Natural killer cell treated with Interleukin-12 subunit alpha and Interleukin-12 subunit beta and Interleukin-15 and Interleukin-18, amount 100 ng/mL, for 72 hours (primary cell): ENCODE measurements around the gene TAF11L8. TPM values are rescaled to one million over a fixed set of nuclear protein-coding genes. Genes with fewer than 3 reads are reported as not detected.

Experiments
- total RNA-seq, 2 donors: library from RNA; stranded (reverse); gene quantifications; one replicate each; pipeline ENCODE4 v1.2.3, GENCODE V29; 2022

The TAF11L8 gene
- total RNA-seq, 2 donors from 2014 or later = not detected

Other genes starting within 250 kb of the TAF11L8 start
- not detected for gene TAF11L2, start 92.7 kb downstream of the TAF11L8 start, total RNA-seq
- not detected for gene TAF11L3, start 72.6 kb downstream of the TAF11L8 start, total RNA-seq
- not detected for gene TAF11L4, start 69.2 kb downstream of the TAF11L8 start, total RNA-seq
- gene TAF11L5, start 65.7 kb downstream of the TAF11L8 start, total RNA-seq = not detected
- gene TAF11L6, start 62.3 kb downstream of the TAF11L8 start, total RNA-seq = not detected
- gene TAF11L7, start 5.2 kb downstream of the TAF11L8 start, total RNA-seq = not detected
- gene TAF11L9, start 3.4 kb upstream of the TAF11L8 start, total RNA-seq = not detected
- not detected for gene TAF11L10, start 6.9 kb upstream of the TAF11L8 start, total RNA-seq
- not detected for gene TAF11L11, start 13.2 kb upstream of the TAF11L8 start, total RNA-seq
- gene TAF11L12, start 19.4 kb upstream of the TAF11L8 start, total RNA-seq = not detected
- gene TAF11L13, start 41.1 kb upstream of the TAF11L8 start, total RNA-seq = not detected
- not detected for gene TAF11L14, start 43.5 kb upstream of the TAF11L8 start, total RNA-seq